NCI-H2171 treated with DMSO at 0.1 percent for 48 hours (cell line): Measurements from ENCODE around the gene PDE6H.

Experiments used
- DNase-seq: peaks from one replicate; lab custom pipeline; 2025; lab: John Stamatoyannopoulos, UW

PDE6H gene

DNA sequence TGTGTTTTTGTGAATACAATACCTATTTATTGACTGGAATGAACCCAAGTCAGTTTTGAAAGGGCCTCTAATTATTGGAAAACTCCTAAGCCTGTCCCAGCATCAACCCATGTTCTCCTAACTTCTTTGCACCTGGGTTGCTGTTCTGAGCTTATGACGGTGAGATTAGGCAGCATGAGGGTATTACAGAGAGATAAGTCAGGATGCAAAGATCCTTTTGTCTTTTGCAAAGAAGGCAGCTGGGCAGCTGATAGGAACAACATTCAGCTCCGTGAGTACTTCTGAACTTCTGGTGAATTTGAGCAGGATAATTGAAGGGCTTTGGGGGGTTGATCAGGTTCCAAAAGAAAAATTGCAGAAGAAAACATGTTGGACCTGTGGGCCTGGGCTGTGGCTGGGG is at the start of gene PDE6H:
TSS of gene PDE6H (plus strand) at position 227 of the 400 bp plus-strand sequence. CDS start 4,971 bp downstream, outside the sequence.
- no peak for DNase-seq

- no peak for DNase-seq
These were observed 48.9 kb upstream of the PDE6H start for GRCh38 chr12:14923944-14924343.

DNA sequence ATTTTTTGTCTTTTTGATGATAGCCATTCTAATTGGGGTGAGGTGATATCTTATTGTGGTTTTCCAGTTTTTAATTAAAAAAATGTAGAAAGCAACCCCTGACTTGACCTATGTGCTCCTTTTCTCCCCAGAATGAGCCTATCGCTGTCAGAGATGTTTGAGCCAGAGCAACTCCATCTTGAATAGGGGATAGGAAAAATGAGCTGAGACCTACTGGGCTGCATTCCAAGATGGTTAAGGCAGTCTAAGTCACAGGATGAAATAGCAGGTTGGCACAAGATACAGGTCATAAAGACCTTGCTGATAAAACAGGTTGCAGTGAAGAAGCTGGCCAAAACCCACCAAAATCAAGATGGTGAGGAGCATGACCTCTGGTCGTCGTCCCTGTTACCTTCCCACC is 48.3 kb upstream of the PDE6H start:
- no peak for DNase-seq

DNA sequence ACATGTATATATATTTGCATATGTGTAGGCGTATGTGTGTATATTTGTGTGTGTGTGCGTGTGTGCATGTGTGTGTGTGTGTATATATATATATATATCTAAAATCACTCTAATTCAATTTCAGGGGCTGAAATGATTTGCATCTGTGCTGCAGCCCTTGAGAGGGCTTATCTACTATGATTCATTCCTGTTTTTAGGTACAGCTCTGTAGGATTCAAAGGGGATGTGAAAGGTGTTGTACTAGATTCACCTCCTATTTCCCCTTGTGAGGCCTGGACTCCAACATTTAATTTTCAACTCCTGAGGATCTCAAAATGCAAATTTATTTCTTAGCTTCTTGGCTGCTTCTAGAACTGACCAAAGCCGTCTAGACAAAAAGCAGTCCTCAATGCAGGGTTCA is 45.6 kb upstream of the PDE6H start:
- no peak for DNase-seq

GRCh38 chr12:14928931-14929330 is 43.9 kb upstream of the PDE6H start:
- DNase-seq: no peak

DNA sequence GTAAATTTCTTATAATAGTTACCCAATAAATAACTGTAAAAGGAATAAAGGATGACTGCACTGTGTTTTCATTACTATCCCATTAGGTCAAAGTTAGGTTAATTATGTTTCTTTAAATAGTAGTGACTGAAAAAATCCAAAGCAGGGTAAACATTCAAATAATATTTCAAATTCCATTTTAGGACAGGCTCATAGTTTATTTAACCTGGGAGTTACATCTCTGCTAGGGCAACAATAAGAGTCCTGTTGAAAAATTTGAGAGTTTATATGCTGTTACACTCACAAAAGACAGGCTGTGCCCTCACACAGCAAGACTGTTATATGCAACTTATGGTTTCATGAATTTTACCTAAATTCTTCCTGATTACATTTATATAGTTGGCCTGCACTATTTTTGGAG is 42.5 kb upstream of the PDE6H start:
- DNase-seq: no peak

GRCh38 chr12:14931359-14931758 is 41.5 kb upstream of the PDE6H start:
- DNase-seq: no peak

DNA sequence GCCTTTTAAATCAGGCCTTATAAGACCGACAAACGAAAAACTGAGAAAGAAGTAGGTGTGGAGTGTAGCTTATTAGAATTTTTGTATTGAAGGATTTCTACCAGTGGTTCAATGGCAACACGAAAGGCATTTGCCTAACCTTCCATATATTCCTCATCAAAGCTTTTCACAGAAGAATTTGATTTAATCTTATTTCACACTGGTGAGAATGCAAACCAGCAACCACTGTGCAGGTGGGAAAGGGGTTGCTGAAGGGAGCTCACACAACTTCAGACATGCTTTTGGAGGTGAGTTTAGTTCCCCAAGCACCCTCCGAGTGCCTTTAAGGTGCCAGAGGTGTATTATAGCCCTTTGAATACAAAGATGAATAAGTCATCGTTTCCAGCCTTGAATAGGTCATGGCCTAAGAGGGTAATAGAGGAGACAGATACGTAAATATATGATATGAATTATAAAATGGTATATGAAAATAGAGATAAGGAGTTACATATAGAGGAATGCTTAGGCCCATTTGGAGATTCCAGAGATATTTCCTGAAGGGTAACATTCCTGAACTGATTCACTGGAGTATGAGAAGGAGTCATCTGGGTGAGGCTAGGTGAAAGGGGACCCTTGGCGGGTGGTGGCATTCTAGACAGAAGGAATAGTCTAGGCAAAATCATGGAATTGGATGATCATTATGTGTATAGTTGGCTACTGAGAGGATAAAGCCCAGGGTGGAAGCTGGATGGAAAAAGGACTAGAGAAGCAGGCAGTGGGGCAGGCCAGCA is 40.9 kb upstream of the PDE6H start:
- DNase-seq: no peak

- no peak for DNase-seq
These were observed 38.3 kb upstream of the PDE6H start for GRCh38 chr12:14934511-14934910.

GRCh38 chr12:14935031-14935430 is 37.8 kb upstream of the PDE6H start:
- DNase-seq: no peak

- no peak for DNase-seq
These were observed 36.5 kb upstream of the PDE6H start for GRCh38 chr12:14936224-14936861.

DNA sequence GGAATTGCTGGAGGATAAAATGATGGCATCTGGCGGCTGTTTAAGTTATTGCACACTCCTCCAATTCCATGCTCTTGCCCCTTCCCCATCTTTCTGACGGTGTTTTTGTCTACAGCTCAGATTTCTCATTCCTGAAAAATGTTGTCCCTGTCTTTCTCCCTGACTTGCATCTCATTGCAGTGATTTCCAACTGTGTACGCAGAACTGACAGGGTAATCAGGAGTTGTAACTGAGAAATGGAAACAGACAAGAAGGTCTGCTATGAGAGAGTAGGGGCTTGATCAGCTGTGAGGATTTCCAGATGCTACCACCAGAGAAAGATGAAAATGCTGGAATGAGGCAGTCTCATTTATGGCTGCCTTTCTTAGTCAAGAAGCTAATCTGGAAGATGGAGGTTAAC is 35.8 kb upstream of the PDE6H start:
- DNase-seq: no peak

- DNase-seq: peak; percentile 41
These were observed 35.2 kb upstream of the PDE6H start for GRCh38 chr12:14937689-14938088.

GRCh38 chr12:14938301-14938700 is 34.5 kb upstream of the PDE6H start, which contains the start of gene ERP27:
Gene ERP27, minus strand, starts transcription at chr12:14938537. Its CDS starts 29 bp downstream, at chr12:14938508.
- no peak for DNase-seq

- no peak for DNase-seq
These were observed 31.5 kb upstream of the PDE6H start for GRCh38 chr12:14941369-14941768.

DNA sequence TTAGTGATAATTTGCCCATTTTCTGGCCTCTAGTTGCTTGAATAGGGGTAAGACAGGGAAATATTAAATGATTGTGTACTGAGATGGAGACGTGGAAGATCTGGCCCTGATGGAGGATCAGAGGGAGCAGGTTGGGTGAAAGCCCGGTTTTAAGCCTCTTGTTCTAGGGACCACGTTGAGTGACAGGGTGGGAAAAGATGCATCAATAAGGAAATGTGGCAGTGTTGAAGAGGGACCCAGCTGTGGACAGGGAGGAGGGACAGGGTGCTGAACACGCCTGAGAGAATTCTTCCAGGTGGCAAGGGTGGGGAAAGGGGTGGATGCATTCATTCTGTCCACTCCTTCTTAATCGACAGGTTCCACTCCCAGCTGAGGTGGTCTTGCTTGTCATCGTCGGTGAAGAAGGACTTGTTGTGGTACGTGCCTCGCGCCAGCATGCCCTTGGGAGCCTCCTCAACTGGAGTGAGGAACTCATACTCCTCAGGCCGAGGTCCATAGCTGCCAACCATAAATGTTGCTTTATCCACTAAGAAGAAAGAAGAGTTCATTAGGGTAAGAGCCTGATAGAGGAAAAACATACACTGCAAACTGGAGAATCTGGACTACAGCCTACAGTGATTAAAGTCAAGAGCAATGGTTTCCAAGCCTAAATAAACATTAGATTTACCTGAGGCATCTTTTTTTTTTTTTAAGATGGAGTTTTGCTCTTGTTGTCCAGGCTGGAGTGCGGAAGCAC is 30.5 kb upstream of the PDE6H start:
- DNase-seq: no peak

GRCh38 chr12:14946162-14946561 is 26.7 kb upstream of the PDE6H start:
- no peak for DNase-seq

GRCh38 chr12:14946861-14947260 is 26.0 kb upstream of the PDE6H start:
- no peak for DNase-seq

- DNase-seq: peak; percentile 63
These were observed 24.2 kb upstream of the PDE6H start for GRCh38 chr12:14948672-14949071.

DNA sequence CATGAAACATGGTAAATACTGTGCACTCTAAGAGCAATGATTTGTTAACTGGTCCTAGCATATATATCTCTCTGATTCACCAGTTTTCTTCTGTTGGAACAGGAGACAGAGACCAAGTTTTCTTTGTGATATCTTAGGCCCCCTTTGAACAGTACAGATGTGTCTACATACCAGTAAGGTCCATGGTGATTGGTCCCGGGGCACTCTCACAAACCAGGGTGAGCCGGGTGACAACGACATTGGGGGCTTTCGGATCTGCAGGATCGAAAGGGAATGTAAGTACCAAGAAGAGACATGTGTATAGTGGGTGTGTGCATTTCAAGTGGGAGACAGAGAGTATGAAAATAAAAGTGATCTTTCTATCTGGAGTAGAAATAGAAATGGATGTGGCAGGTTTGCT is 23.2 kb upstream of the PDE6H start:
- DNase-seq: no peak

- DNase-seq: no peak
These were observed 22.4 kb upstream of the PDE6H start for GRCh38 chr12:14950421-14950820.

DNA sequence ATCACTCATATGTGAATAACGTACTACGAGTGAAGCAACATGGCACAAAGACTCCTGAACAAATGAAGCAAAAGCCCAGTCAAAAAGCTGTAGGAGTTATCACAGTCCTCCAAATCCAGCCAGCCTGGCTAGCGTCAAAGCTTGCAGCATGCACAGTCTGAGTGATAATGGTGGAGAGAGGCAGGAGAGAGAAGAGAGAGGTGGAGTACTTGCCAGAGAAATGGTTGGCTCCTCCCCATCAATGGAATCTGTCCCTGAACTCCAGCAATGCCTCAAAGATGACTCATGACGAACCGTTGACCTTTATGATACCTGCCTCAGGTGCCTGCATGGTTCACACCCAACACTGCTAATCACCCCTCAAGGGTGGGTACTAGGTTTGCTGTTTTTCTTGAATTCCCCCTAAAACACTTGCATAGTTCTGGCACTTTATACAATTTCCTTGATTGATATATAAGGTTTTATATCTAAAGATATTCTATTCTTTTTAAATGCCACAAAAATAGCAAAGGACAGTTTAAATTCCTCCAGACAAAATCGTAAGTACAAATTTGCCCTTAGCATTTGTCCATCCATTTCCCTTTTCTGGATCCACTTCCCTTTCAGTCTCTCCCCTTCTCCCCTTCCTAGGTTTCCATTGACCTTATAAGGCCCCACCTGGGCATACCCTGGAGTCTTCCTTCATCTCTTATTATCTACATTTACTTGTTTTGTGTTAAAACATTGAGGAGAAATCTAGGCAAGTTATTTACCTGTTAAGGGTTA is 21.7 kb upstream of the PDE6H start:
- DNase-seq: no peak
